ENCODE measurements around the gene SEMA3C. TPM values are rescaled to one million over a fixed set of nuclear protein-coding genes. Genes with fewer than 3 reads are reported as not detected.

Gene SEMA3C
- total RNA-seq, 1 experiment from 2014 or later = 232 TPM

- no peak for ATAC-seq
- no peak for TF ChIP-seq SIN3A (IDR thresholded peaks at IDR 0.05; ENCODE audit: borderline replicate concordance, insufficient read depth, low read depth, low read length)
- TF ChIP-seq POLR2AphosphoS5 (IDR thresholded peaks at IDR 0.05; ENCODE audit: low read depth, low read length) = no peak
- TF ChIP-seq REST (IDR thresholded peaks at IDR 0.05; ENCODE audit: insufficient read depth in 1 of 2, low read depth in 2 of 2, low read length in 1 of 2) = no peak
- TF ChIP-seq TCF7L2 (IDR thresholded peaks at IDR 0.05; ENCODE audit: low read depth, low read length) = no peak
- TF ChIP-seq CTCF (IDR thresholded peaks at IDR 0.05) = no peak
Measured at GRCh38 chr7:80856769-80857168, 62.1 kb downstream of the SEMA3C start.

GRCh38 chr7:80851896-80852476 is 66.9 kb downstream of the SEMA3C start:
- Histone ChIP-seq H3K4me1 (ENCODE audit: control insufficient read depth, insufficient read depth, low read length) (peaks cover 63% of the 10 kb centered on the region), H3K27me3 (ENCODE audit: control insufficient read depth, insufficient read depth, low read length) (no peaks in the 10 kb centered on the region), H3K9me3 (ENCODE audit: control insufficient read depth, insufficient read depth, low read depth, low read length) (no peaks in the 10 kb centered on the region), H3K4me3 (ENCODE audit: low read depth in 2 of 2, low read length in 2 of 2) (no peak overlapping the region), H3K36me3 (ENCODE audit: control insufficient read depth, insufficient read depth, low read length) (no peaks in the 10 kb centered on the region), H3K27ac (ENCODE audit: low read length) (peak overlapping the region; percentile 60)
- peak; percentile 71 for ATAC-seq
- ChIA-PET POLR2A (interaction anchor here (0.6 kb wide), 1 partner anchor 30 kb away, joined by 19 read pairs; no protein-coding TSS in a partner anchor), CTCF (no interaction called here)
- TF ChIP-seq CTCF (IDR thresholded peaks at IDR 0.05) (no peak), POLR2AphosphoS5 (IDR thresholded peaks at IDR 0.05; ENCODE audit: low read depth, low read length) (no peak), REST (IDR thresholded peaks at IDR 0.05; ENCODE audit: insufficient read depth in 1 of 2, low read depth in 2 of 2, low read length in 1 of 2) (no peak), SIN3A (IDR thresholded peaks at IDR 0.05; ENCODE audit: borderline replicate concordance, insufficient read depth, low read depth, low read length) (no peak)
- DNase-seq (ENCODE audit: low read depth, low spot score) = peak; percentile 80
- BruUV-seq (replicated peaks) = no TSS peak
- intact Hi-C loops (cut with micrococcal nuclease; ENCODE audit: unreplicated experiment) (no loop called here), in situ Hi-C loops (cut with HindIII; ENCODE audit: low pct_unique_long_range_greater_than_20kb, low sequenced_read_pairs) (no loop called here)

More at GRCh38 chr7:80856769-80857168, 62.1 kb downstream of the SEMA3C start:
- in situ Hi-C loops (cut with HindIII; ENCODE audit: low pct_unique_long_range_greater_than_20kb, low sequenced_read_pairs) = no loop called here
- no peaks in the 10 kb centered on the region for H3K27me3 ChIP-seq (ENCODE audit: control insufficient read depth, insufficient read depth, low read length)
- CTCF ChIA-PET = no interaction called here
- H3K4me1 ChIP-seq (ENCODE audit: control insufficient read depth, insufficient read depth, low read length) = peaks cover 72% of the 10 kb centered on the region
- H3K36me3 ChIP-seq (ENCODE audit: control insufficient read depth, insufficient read depth, low read length) = no peaks in the 10 kb centered on the region
- POLR2A ChIA-PET = interaction anchor here (0.6 kb wide), 1 partner anchor 33 kb away, joined by 4 read pairs; no protein-coding TSS in a partner anchor
- H3K9me3 ChIP-seq (ENCODE audit: control insufficient read depth, insufficient read depth, low read depth, low read length) = no peaks in the 10 kb centered on the region
- DNase-seq (ENCODE audit: low read depth, low spot score) = no peak
- intact Hi-C loops (cut with micrococcal nuclease; ENCODE audit: unreplicated experiment) = no loop called here
- H3K27ac ChIP-seq (ENCODE audit: low read length) = peak overlapping the region; percentile 73
- BruUV-seq (replicated peaks) = no TSS peak
- H3K4me3 ChIP-seq (ENCODE audit: low read depth in 2 of 2, low read length in 2 of 2) = no peak overlapping the region

Measured in Panc1 (cell line).